Pancreas (tissue), 10 donors: ENCODE results near the gene SIM2. TPM values are rescaled to one million over a fixed set of nuclear protein-coding genes. Genes with fewer than 3 reads are reported as not detected.

Source experiments
- ATAC-seq, 4 donors: fragments of 200-7000 bp; cut with Tn5 transposase; one replicate each; pipeline versions ENCODE4 v1.8.0 to v1.9.1; 2020; ENCODE audit warnings: mild to moderate bottlenecking in 4 of 4, moderate library complexity in 4 of 4
- DNase-seq, 6 donors: peaks; one replicate each; pipeline ENCODE4 v3.0.0-alpha.2; 2020
- FAIRE-seq: peaks from 2 replicates; lab custom pipeline; 2012; peaks lifted over from hg19 to GRCh38; lab: Jason Lieb, UNC
- H3K27ac ChIP-seq, 4 donors: fragments of 200-600 bp; sonication (generic); 1 replicate in 3 of 4; 2 replicates in 1 of 4; pipeline versions ENCODE4 v1.5.0 to v1.8.0; 2020
- H3K27me3 ChIP-seq, 4 donors: fragments of 200-600 bp; one replicate each; pipeline ENCODE4 v1.8.0; 2021
- H3K36me3 ChIP-seq, 3 donors: fragments of 200-600 bp; sonication (generic) in 1 of 3; one replicate each; pipeline versions ENCODE4 v1.5.0 to v1.8.0; 2020 to 2021
- H3K4me1 ChIP-seq, 3 donors: fragments of 200-600 bp; one replicate each; pipeline ENCODE4 v1.8.0; 2021
- H3K4me3 ChIP-seq, 4 donors: fragments of 200-600 bp; sonication (generic) in 2 of 4; one replicate each; pipeline versions ENCODE4 v1.5.0 to v1.8.0; 2020 to 2021
- H3K9me3 ChIP-seq, 4 donors: fragments of 200-600 bp; one replicate each; pipeline ENCODE4 v1.8.0; 2021
- CTCF ChIP-seq, 4 donors: fragments of 200-600 bp; sonication (generic) in 3 of 4; IDR thresholded peaks; one replicate each; pipeline versions ENCODE4 v1.5.0 to v1.8.0; 2021; ENCODE audit warnings: antibody characterized with exemption in 4 of 4
- WGBS, 2 donors: extraction: QIAGEN DNeasy Blood & Tissue Kit; methylation state at CpG; one replicate each; pipeline ENCODE4 v1.1.7; 2013; 5-methylcytosine and 5-hydroxymethylcytosine counted together
- intact Hi-C, 3 donors: fragments of 100-400 bp; cut with DNase I; formaldehyde crosslinking; loops; one replicate each; pipeline versions ENCODE4 v1.11.1 to v1.14.2; 2022
- polyA plus RNA-seq, 2 donors: library from polyadenylated mRNA; stranded (reverse); fragments of 200-250 nt; gene quantifications; one replicate each; pipeline ENCODE4 v1.2.3, GENCODE V29; 2013
- total RNA-seq, 6 donors: library from RNA; stranded (reverse); fragmentation: NEBNext Ultra II Directional in 4 of 6; extraction: Animal tissue kit (Norgen Biotek cat#: 25700) in 4 of 6; gene quantifications; one replicate each; pipeline versions ENCODE4 v1.2.1 to v1.2.4, GENCODE V29; 2021 to 2023
- donor health status: healthy with polysubstance abuse.
- donor health status: DM: no; HTN: no; CAD: no; lungs with moderate emphysema.
- donor health status: DM: no; HTN: no; CAD: no.
- donor health status: control.
- donor health status: control.
- donor health status: Bipolar disorder and iron deficiency.
- donor health status: DM: yes; HTN: yes; CAD: no.
- donor health status: DM: no; HTN: no; CAD: no.
- donor health status: DM: no; HTN: no; CAD: no.
- donor health status: DM: yes; HTN: yes; CAD: no.

Gene SIM2
- total and polyA plus RNA-seq, 8 donors: 0.02 to 0.53 (median 0.13) TPM; not detected in 5

- peaks cover 6 to 11% (median 6%) of the 10 kb centered on the region in 3 donors for H3K4me1 ChIP-seq
- peaks cover 9 to 87% (median 28%) of the 10 kb centered on the region in 4 donors for H3K27me3 ChIP-seq
- no peak for FAIRE-seq
- no peak overlapping the region for H3K27ac ChIP-seq
- DNase-seq: no peak
- intact Hi-C loops: no loop called here
- H3K9me3 ChIP-seq: no peaks in the 10 kb centered on the region
- no peak overlapping the region for H3K4me3 ChIP-seq
- no peak for TF ChIP-seq CTCF (IDR thresholded peaks at IDR 0.05)
- H3K36me3 ChIP-seq: no peaks in the 10 kb centered on the region
- no peak for ATAC-seq
- WGBS, 2 donors: 12% methylated on average over 35 to 38 of the region's 38 CpGs
These were observed 11.2 kb downstream of the SIM2 start for GRCh38 chr21:36709868-36710728.

DNA sequence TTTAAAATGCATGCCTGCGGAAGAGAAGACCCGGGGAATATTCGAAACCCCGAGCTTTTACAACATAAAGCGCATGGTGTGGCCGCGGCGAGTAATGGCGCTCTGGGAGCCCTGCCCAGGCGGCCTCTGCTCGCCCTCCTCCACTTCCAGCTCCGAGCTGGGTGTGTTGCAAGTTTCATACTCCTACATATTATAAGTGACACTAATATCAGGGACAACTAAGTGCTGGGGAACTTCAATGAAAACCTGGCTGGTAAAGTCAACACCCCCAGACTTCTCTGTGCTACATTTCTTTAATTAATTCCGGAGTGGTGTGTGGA, 11.8 kb downstream of the SIM2 start:
- H3K4me3 ChIP-seq: no peak overlapping the region
- H3K9me3 ChIP-seq: no peaks in the 10 kb centered on the region
- H3K4me1 ChIP-seq: peaks cover 6 to 11% (median 6%) of the 10 kb centered on the region in 3 donors
- H3K36me3 ChIP-seq: no peaks in the 10 kb centered on the region
- no peak for TF ChIP-seq CTCF (IDR thresholded peaks at IDR 0.05)
- FAIRE-seq: no peak
- whole genome bisulfite sequencing, 2 donors: 22 to 27% methylated on average over 13 of the region's 13 CpGs
- no peak overlapping the region for H3K27ac ChIP-seq
- ATAC-seq: no peak
- DNase-seq: no peak
- peaks cover 9 to 87% (median 28%) of the 10 kb centered on the region in 4 donors for H3K27me3 ChIP-seq
- intact Hi-C loops: no loop called here

GRCh38 chr21:36713746-36714145, 14.8 kb downstream of the SIM2 start:
- H3K4me3 ChIP-seq: no peak overlapping the region
- no peak for ATAC-seq
- intact Hi-C loops: no loop called here
- DNase-seq: no peak
- 62 to 64% methylated on average over 3 of the region's 3 CpGs for WGBS, 2 donors
- H3K9me3 ChIP-seq: no peaks in the 10 kb centered on the region
- peaks cover 6 to 62% (median 21%) of the 10 kb centered on the region in 4 donors for H3K27me3 ChIP-seq
- peaks cover 0 to 4% (median 3%) of the 10 kb centered on the region in 3 donors for H3K4me1 ChIP-seq
- no peak for FAIRE-seq
- H3K27ac ChIP-seq: no peak overlapping the region
- no peak for TF ChIP-seq CTCF (IDR thresholded peaks at IDR 0.05)
- no peaks in the 10 kb centered on the region for H3K36me3 ChIP-seq

DNA sequence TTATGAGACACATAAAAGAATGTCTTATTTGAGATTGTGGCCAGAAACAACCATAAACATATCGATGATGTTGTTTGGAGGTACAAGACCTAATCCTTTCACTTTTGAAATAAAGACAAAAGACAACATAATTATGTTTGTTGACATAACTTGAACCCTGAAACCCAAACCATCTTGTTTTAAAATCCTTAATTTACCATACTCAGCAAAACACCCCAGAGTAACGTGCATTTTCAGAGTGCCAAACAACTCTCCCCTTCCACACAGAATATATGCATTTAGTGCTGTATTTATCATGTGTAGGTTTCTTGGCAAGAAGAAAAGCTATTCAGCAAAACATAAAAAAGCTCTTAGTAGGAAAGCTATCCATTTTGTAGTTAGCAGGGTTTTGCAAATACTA, 17.5 kb downstream of the SIM2 start:
- FAIRE-seq (no peak), DNase-seq (no peak), ATAC-seq (no peak)
- intact Hi-C loops: no loop called here
- Histone ChIP-seq H3K27me3 (peaks cover 0 to 36% (median 7%) of the 10 kb centered on the region in 4 donors), H3K4me3 (no peak overlapping the region), H3K4me1 (no peaks in the 10 kb centered on the region), H3K9me3 (no peaks in the 10 kb centered on the region), H3K36me3 (no peaks in the 10 kb centered on the region), H3K27ac (no peak overlapping the region)
- WGBS, 2 donors: 83 to 86% methylated on average over 2 of the region's 2 CpGs
- no peak for TF ChIP-seq CTCF (IDR thresholded peaks at IDR 0.05)

DNA sequence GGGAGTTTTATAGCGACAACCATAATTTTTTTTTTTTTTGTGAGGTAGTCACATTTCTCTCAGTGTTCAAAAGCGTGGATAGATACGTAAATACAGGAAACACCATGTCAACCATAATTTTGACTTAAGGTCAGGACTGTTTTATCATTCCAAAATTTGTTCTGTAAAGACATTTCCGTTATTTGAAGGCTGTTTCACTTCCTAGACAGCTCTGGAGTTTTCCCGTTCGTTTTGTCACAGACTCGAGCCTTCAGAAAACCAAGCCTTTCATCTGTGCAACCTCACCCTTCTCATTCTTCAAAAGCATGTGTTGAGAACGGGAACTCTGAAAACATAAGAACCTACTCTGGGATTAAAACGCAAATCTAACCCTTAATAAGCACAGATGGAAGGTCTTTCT, 17.9 kb downstream of the SIM2 start:
- no peaks in the 10 kb centered on the region for H3K4me1 ChIP-seq
- H3K4me3 ChIP-seq: no peak overlapping the region
- no peaks in the 10 kb centered on the region for H3K36me3 ChIP-seq
- TF ChIP-seq CTCF (IDR thresholded peaks at IDR 0.05): no peak
- FAIRE-seq (no peak), ATAC-seq (no peak), DNase-seq (no peak)
- intact Hi-C loops: no loop called here
- peaks cover 0 to 31% (median 4%) of the 10 kb centered on the region in 4 donors for H3K27me3 ChIP-seq
- no peaks in the 10 kb centered on the region for H3K9me3 ChIP-seq
- 69 to 81% methylated on average over 9 of the region's 9 CpGs for WGBS, 2 donors
- no peak overlapping the region for H3K27ac ChIP-seq
